ENCODE results near the gene P4HB. TPM values are rescaled to one million over a fixed set of nuclear protein-coding genes. Genes with fewer than 3 reads are reported as not detected.

Gene P4HB
- total and polyA plus RNA-seq, 12 donors: 546 to 2,717 (median 934) TPM

DNA sequence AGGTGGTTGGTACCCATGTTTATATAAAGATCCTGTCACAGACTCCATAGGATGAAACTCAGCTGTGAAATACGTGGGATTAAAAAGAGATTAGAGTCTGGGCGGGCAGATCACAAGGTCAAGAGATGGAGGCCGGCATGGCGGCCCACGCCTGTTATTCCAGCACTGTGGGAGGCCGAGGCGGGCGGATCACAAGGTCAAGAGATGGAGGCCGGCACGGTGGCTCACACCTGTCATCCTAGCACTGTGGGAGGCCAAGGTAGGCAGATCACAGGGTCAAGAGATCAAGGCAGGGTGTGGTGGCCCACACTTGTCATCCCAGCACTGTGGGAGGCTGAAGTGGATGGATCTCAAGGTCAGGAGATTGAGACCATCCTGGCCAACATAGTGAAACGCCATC lies 35.1 kb upstream of the P4HB start:
- no peaks in the 10 kb centered on the region for H3K27me3 ChIP-seq
- peaks cover 12 to 15% of the 10 kb centered on the region in 2 donors for H3K4me1 ChIP-seq (replicated peaks in 1 of 2)
- intact Hi-C loops (cut with DNase I): no loop called here
- no peak for DNase-seq
- H3K9me3 ChIP-seq (replicated peaks in 1 of 3): no peaks in the 10 kb centered on the region
- H3K4me3 ChIP-seq: no peak overlapping the region
- peaks cover 0 to 58% of the 10 kb centered on the region in 2 donors for H3K36me3 ChIP-seq (replicated peaks in 1 of 2)
- 83 to 88% (median 84%) methylated on average over 11 of the region's 11 CpGs for WGBS, 4 donors
- no peak for TF ChIP-seq POLR2A (IDR thresholded peaks at IDR 0.05)
- TF ChIP-seq, protein P1, sequence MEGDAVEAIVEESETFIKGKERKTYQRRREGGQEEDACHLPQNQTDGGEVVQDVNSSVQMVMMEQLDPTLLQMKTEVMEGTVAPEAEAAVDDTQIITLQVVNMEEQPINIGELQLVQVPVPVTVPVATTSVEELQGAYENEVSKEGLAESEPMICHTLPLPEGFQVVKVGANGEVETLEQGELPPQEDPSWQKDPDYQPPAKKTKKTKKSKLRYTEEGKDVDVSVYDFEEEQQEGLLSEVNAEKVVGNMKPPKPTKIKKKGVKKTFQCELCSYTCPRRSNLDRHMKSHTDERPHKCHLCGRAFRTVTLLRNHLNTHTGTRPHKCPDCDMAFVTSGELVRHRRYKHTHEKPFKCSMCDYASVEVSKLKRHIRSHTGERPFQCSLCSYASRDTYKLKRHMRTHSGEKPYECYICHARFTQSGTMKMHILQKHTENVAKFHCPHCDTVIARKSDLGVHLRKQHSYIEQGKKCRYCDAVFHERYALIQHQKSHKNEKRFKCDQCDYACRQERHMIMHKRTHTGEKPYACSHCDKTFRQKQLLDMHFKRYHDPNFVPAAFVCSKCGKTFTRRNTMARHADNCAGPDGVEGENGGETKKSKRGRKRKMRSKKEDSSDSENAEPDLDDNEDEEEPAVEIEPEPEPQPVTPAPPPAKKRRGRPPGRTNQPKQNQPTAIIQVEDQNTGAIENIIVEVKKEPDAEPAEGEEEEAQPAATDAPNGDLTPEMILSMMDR (IDR thresholded peaks at IDR 0.05): no peak
- H3K27ac ChIP-seq: no peak overlapping the region

GRCh38 chr17:81891303-81891552 lies 30.9 kb upstream of the P4HB start:
- no peak for DNase-seq
- no peak for TF ChIP-seq POLR2A (IDR thresholded peaks at IDR 0.05)
- TF ChIP-seq, protein P1 (IDR thresholded peaks at IDR 0.05): no peak
- H3K36me3 ChIP-seq (replicated peaks in 1 of 2): peaks cover 0 to 62% of the 10 kb centered on the region in 2 donors
- H3K27ac ChIP-seq: peak overlapping the region in 4 of 5 donors; percentile 65 to 97 (median 91)
- WGBS, 4 donors: 0 to 1% (median 1%) methylated on average over 22 to 40 of the region's 40 CpGs; no CpG with 5 or more reads in 1 of the 4 donors
- H3K27me3 ChIP-seq: no peaks in the 10 kb centered on the region
- no peaks in the 10 kb centered on the region for H3K9me3 ChIP-seq (replicated peaks in 1 of 3)
- H3K4me3 ChIP-seq: peak overlapping the region in 3 of 4 donors; percentile 73 to 96 (median 82)
- intact Hi-C loops (cut with DNase I): no loop called here
- peaks cover 20 to 28% of the 10 kb centered on the region in 2 donors for H3K4me1 ChIP-seq (replicated peaks in 1 of 2)

GRCh38 chr17:81890447-81891302 lies 30.3 kb upstream of the P4HB start:
- Histone ChIP-seq H3K9me3 (replicated peaks in 1 of 3) (no peaks in the 10 kb centered on the region), H3K36me3 (replicated peaks in 1 of 2) (peaks cover 0 to 57% of the 10 kb centered on the region in 2 donors), H3K4me1 (replicated peaks in 1 of 2) (peaks cover 24 to 30% of the 10 kb centered on the region in 2 donors), H3K4me3 (peak overlapping the region in 3 of 4 donors; percentile 72 to 96 (median 73)), H3K27ac (peak overlapping the region in 4 of 5 donors; percentile 65 to 97 (median 91)), H3K27me3 (no peaks in the 10 kb centered on the region)
- WGBS, 4 donors: 8 to 75% (median 14%) methylated on average over 2 to 68 of the region's 69 CpGs
- intact Hi-C loops (cut with DNase I): no loop called here
- peak in 1 of 7 donors; percentile 34 for DNase-seq
- TF ChIP-seq POLR2A (IDR thresholded peaks at IDR 0.05): no peak
- TF ChIP-seq, protein P1 (IDR thresholded peaks at IDR 0.05): no peak

GRCh38 chr17:81889602-81890001 lies 29.3 kb upstream of the P4HB start:
- intact Hi-C loops (cut with DNase I): no loop called here
- no peaks in the 10 kb centered on the region for H3K9me3 ChIP-seq (replicated peaks in 1 of 3)
- peaks cover 0 to 51% of the 10 kb centered on the region in 2 donors for H3K36me3 ChIP-seq (replicated peaks in 1 of 2)
- no peak overlapping the region for H3K27ac ChIP-seq
- TF ChIP-seq POLR2A (IDR thresholded peaks at IDR 0.05): no peak
- TF ChIP-seq, protein P1 (IDR thresholded peaks at IDR 0.05): no peak
- 84 to 93% (median 93%) methylated on average over 9 of the region's 9 CpGs for WGBS, 4 donors
- no peak overlapping the region for H3K4me3 ChIP-seq
- DNase-seq: no peak
- no peaks in the 10 kb centered on the region for H3K27me3 ChIP-seq
- H3K4me1 ChIP-seq (replicated peaks in 1 of 2): peaks cover 25 to 36% of the 10 kb centered on the region in 2 donors
